CD14-positive monocyte (primary cell): ENCODE data around the gene RPRD1A. TPM values are rescaled to one million over a fixed set of nuclear protein-coding genes. Genes with fewer than 3 reads are reported as not detected.

Source experiments
- DNase-seq, 3 donors: peaks; one replicate each; pipeline ENCODE4 v3.0.0-alpha.2; 2011 to 2022
- H2AFZ ChIP-seq: 2 replicates; pipeline ENCODE4 v1.6.0; 2012; ENCODE audit warnings: mild to moderate bottlenecking, low read depth, low read length, inconsistent platforms; ENCODE audit not compliant: insufficient read depth, poor library complexity, severe bottlenecking
- H3K27ac ChIP-seq, 2 donors: 1 replicate in 1 of 2; 2 replicates in 1 of 2; pipeline ENCODE4 v1.5.1; 2012 to 2013; ENCODE audit warnings: low read length in 2 of 2, control low read depth in 1 of 2, inconsistent platforms in 1 of 2, low read depth in 1 of 2, mild to moderate bottlenecking in 1 of 2
- H3K27me3 ChIP-seq, 2 donors: one replicate each; pipeline versions ENCODE4 v1.6.0 to v1.6.1; 2011 to 2013; ENCODE audit warnings: low read length in 2 of 2; ENCODE audit not compliant: control insufficient read depth in 2 of 2, insufficient read depth in 2 of 2
- H3K36me3 ChIP-seq, 2 donors: replicated peaks in 1 of 2; 1 replicate in 1 of 2; 2 replicates in 1 of 2; pipeline versions ENCODE4 v1.5.1 to v1.6.1; 2012 to 2013; ENCODE audit warnings: low read length in 2 of 2, control low read depth in 1 of 2, inconsistent platforms in 1 of 2, mild to moderate bottlenecking in 1 of 2; ENCODE audit not compliant: insufficient read depth in 2 of 2, control insufficient read depth in 1 of 2
- H3K4me1 ChIP-seq, 2 donors: 1 replicate in 1 of 2; 2 replicates in 1 of 2; pipeline versions ENCODE4 v1.5.1 to v1.6.1; 2012 to 2013; ENCODE audit warnings: low read length in 2 of 2, control low read depth in 1 of 2, inconsistent platforms in 1 of 2, mild to moderate bottlenecking in 1 of 2, moderate library complexity in 1 of 2; ENCODE audit not compliant: insufficient read depth in 2 of 2, control insufficient read depth in 1 of 2
- H3K4me2 ChIP-seq: replicated peaks from 2 replicates; pipeline ENCODE3; 2012; ENCODE audit warnings: low read length, moderate library complexity, mild to moderate bottlenecking; ENCODE audit not compliant: poor library complexity, severe bottlenecking; ENCODE audit errors: extremely low read depth
- H3K4me3 ChIP-seq, 3 experiments: fragments of 200-600 bp in 1 of 3; sonication (generic) in 1 of 3; replicated peaks in 1 of 3; 1 replicate in 2 of 3; 2 replicates in 1 of 3; pipeline ENCODE4 v1.5.1; 2011 to 2013; ENCODE audit warnings: low read length in 3 of 3, mild to moderate bottlenecking in 3 of 3, control low read depth in 2 of 3, low read depth in 2 of 3, inconsistent platforms in 1 of 3, moderate library complexity in 1 of 3
- H3K79me2 ChIP-seq: 2 replicates; pipeline ENCODE4 v1.6.0; 2012; ENCODE audit warnings: mild to moderate bottlenecking, control low read depth, inconsistent platforms, low read length, moderate library complexity; ENCODE audit not compliant: insufficient read depth
- H3K9ac ChIP-seq: 2 replicates; pipeline ENCODE4 v1.6.0; 2017; ENCODE audit warnings: low read length, mild to moderate bottlenecking; ENCODE audit not compliant: insufficient read depth, poor library complexity, severe bottlenecking
- H3K9me3 ChIP-seq, 2 donors: replicated peaks in 1 of 2; 1 replicate in 1 of 2; 2 replicates in 1 of 2; pipeline versions ENCODE4 v1.5.1 to v1.6.1; 2012 to 2013; ENCODE audit warnings: low read length in 2 of 2, control low read depth in 1 of 2; ENCODE audit not compliant: control insufficient read depth in 1 of 2, insufficient read depth in 1 of 2
- H4K20me1 ChIP-seq: 2 replicates; pipeline ENCODE4 v1.6.0; 2012; ENCODE audit warnings: mild to moderate bottlenecking, low read length, control low read depth, moderate library complexity; ENCODE audit not compliant: insufficient read depth
- H3K27ac Mint-ChIP-seq, 7 donors: one replicate each; pipeline ENCODE4 v1.8.0; 2020; ENCODE audit warnings: mild to moderate bottlenecking in 7 of 7, mixed read lengths in 7 of 7, moderate library complexity in 6 of 7, inconsistent platforms in 2 of 7
- H3K27me3 Mint-ChIP-seq, 3 donors: one replicate each; pipeline ENCODE4 v1.8.0; 2021 to 2022; ENCODE audit warnings: low read depth in 3 of 3, mild to moderate bottlenecking in 3 of 3, mixed read lengths in 3 of 3, moderate library complexity in 3 of 3, inconsistent platforms in 1 of 3
- H3K36me3 Mint-ChIP-seq, 2 donors: one replicate each; pipeline ENCODE4 v1.8.0; 2020; ENCODE audit warnings: mixed read lengths in 2 of 2, inconsistent platforms in 1 of 2, mild to moderate bottlenecking in 1 of 2
- H3K4me1 Mint-ChIP-seq: one replicate; pipeline ENCODE4 v1.8.0; 2020; ENCODE audit warnings: mild to moderate bottlenecking, mixed read lengths
- H3K4me3 Mint-ChIP-seq, 2 donors: one replicate each; pipeline ENCODE4 v1.8.0; 2020; ENCODE audit warnings: mild to moderate bottlenecking in 2 of 2, mixed read lengths in 2 of 2, moderate library complexity in 1 of 2
- H3K9me3 Mint-ChIP-seq, 7 donors: one replicate each; pipeline ENCODE4 v1.8.0; 2020 to 2022; ENCODE audit warnings: mixed read lengths in 7 of 7, mild to moderate bottlenecking in 6 of 7, moderate library complexity in 6 of 7, inconsistent platforms in 2 of 7
- CTCF ChIP-seq: fragments of 200-600 bp; IDR thresholded peaks from one replicate; pipeline ENCODE4 v1.8.0; 2022; ENCODE audit warnings: antibody characterized with exemption, mild to moderate bottlenecking
- WGBS: methylation state at CpG from one replicate; pipeline ENCODE4 v1.1.5; 2013; ENCODE audit warnings: missing lambda C conversion rate; ENCODE audit not compliant: insufficient coverage; 5-methylcytosine and 5-hydroxymethylcytosine counted together
- intact Hi-C, 2 donors: fragments of 100-400 bp; cut with micrococcal nuclease; formaldehyde crosslinking; loops; one replicate each; pipeline versions ENCODE4 v1.15.0 to v1.15.1; 2023
- polyA plus RNA-seq, 3 donors: library from polyadenylated mRNA; depleted of rRNA in 1 of 3; unstranded in 2 of 3; stranded (reverse) in 1 of 3; fragments of 300-500 nt in 2 of 3; fragments of >200 nt in 1 of 3; fragmentation: Illumina TruSeq in 2 of 3; gene quantifications; 1 replicate in 2 of 3; 2 replicates in 1 of 3; pipeline ENCODE4 v1.2.3, GENCODE V29; 2012 to 2021

RPRD1A gene
- polyA plus RNA-seq, 3 donors: 10.0 to 30.3 (median 10.9) TPM

- Histone ChIP-seq H4K20me1 (no peaks in the 10 kb centered on the region), H3K4me3 (peak overlapping the region in 1 of 3 experiments; percentile 88), H3K9ac (no peak overlapping the region), H2AFZ (no peak overlapping the region), H3K9me3 (no peaks in the 10 kb centered on the region), H3K4me2 (peak overlapping the region; percentile 80), H3K27ac (no peak overlapping the region), H3K27me3 (no peaks in the 10 kb centered on the region), H3K36me3 (peaks cover 32 to 46% of the 10 kb centered on the region in 2 donors), H3K4me1 (peaks cover 25 to 41% of the 10 kb centered on the region in 2 donors), H3K79me2 (peaks cover 34% of the 10 kb centered on the region)
- intact Hi-C loops: loop anchor here (2.0 to 10.0 kb wide), 5 partner anchors 91 to 729 kb away; partner anchors contain the start of genes RPRD1A (in 2 of the 2), ELP2 (in 1 of the 2), SLC39A6 (in 1 of the 2) and ZNF397 (in 1 of the 2)
- H3K4me3 Mint-ChIP-seq: peak overlapping the region; percentile 1 to 99
- H3K4me1 Mint-ChIP-seq: peaks cover 35% of the 10 kb centered on the region
- peaks cover 39 to 41% of the 10 kb centered on the region in 2 donors for H3K36me3 Mint-ChIP-seq
- no peaks in the 10 kb centered on the region for H3K27me3 Mint-ChIP-seq
- DNase-seq: no peak
- WGBS: 100% methylated on average over 4 of the region's 12 CpGs
- H3K9me3 Mint-ChIP-seq: no peaks in the 10 kb centered on the region
- no peak for TF ChIP-seq CTCF
- H3K27ac Mint-ChIP-seq: peak overlapping the region in 5 of 7 donors; percentile 12 to 97 (median 51)
Observed at GRCh38 chr18:35973650-35974049, 93.7 kb downstream of the RPRD1A start.

GRCh38 chr18:35972197-35973000, 95.0 kb downstream of the RPRD1A start, which contains the start of gene RMP24:
Gene RMP24 (plus strand): TSS chr18:35972679.
- peak within 1 kb of the TSS; percentile 94 to 99 (median 97) for H3K27ac Mint-ChIP-seq
- Histone ChIP-seq H3K27me3 (no peaks in the 10 kb centered on the region), H3K9me3 (no peaks in the 10 kb centered on the region), H3K36me3 (peaks cover 20 to 34% of the 10 kb centered on the region in 2 donors), H3K9ac (peak within 1 kb of the TSS; percentile 86), H3K27ac (peak within 1 kb of the TSS; percentile 77 to 88), H3K4me2 (peak within 1 kb of the TSS; percentile 80), H3K79me2 (peaks cover 34% of the 10 kb centered on the region), H3K4me1 (peaks cover 25 to 41% of the 10 kb centered on the region in 2 donors), H3K4me3 (peak within 1 kb of the TSS; percentile 85 to 91 (median 88)), H4K20me1 (no peaks in the 10 kb centered on the region), H2AFZ (peak within 1 kb of the TSS; percentile 88)
- H3K9me3 Mint-ChIP-seq: no peaks in the 10 kb centered on the region
- H3K27me3 Mint-ChIP-seq: no peaks in the 10 kb centered on the region
- under 1% methylated on average over 70 of the region's 73 CpGs for WGBS
- H3K4me1 Mint-ChIP-seq: peaks cover 41% of the 10 kb centered on the region
- H3K4me3 Mint-ChIP-seq: peak within 1 kb of the TSS; percentile 98 to 99
- intact Hi-C loops: loop anchor here (2.0 to 10.0 kb wide), 5 partner anchors 92 to 728 kb away; partner anchors contain the start of genes RPRD1A (in 2 of the 2), ELP2 (in 1 of the 2), SLC39A6 (in 1 of the 2) and ZNF397 (in 1 of the 2)
- no peak for TF ChIP-seq CTCF
- DNase-seq: peak; percentile 91 to 94 (median 92)
- H3K36me3 Mint-ChIP-seq: peaks cover 27 to 28% of the 10 kb centered on the region in 2 donors
